MM.1S (cell line): ENCODE data around the gene KRTAP5-11.
"Not testable (repeated sequence)": the region's sequence is repeated elsewhere in the genome, so short reads cannot be mapped to it uniquely, and the experiment has no call there.

Experiments
- DNase-seq: peaks from one replicate; pipeline ENCODE4 v3.0.0-alpha.2; 2015
- H2AFZ ChIP-seq: fragments of 300-600 bp; sonication (generic); 2 replicates; pipeline ENCODE4 v1.6.0; 2016; ENCODE audit warnings: antibody characterized with exemption, low read length
- H3F3A ChIP-seq: fragments of 300-600 bp; sonication (generic); 2 replicates; pipeline ENCODE4 v1.6.1; 2016; ENCODE audit warnings: mild to moderate bottlenecking, antibody characterized with exemption, low read length, moderate library complexity, mixed read lengths; ENCODE audit not compliant: insufficient read depth
- H3K27ac ChIP-seq: fragments of 300-600 bp; sonication (generic); 2 replicates; pipeline ENCODE4 v1.5.1; 2016; ENCODE audit warnings: mild to moderate bottlenecking, low read length
- H3K27me3 ChIP-seq: fragments of 300-600 bp; sonication (generic); replicated peaks from 2 replicates; pipeline ENCODE4 v1.6.0; 2016; ENCODE audit warnings: low read length; ENCODE audit not compliant: insufficient read depth
- H3K36me3 ChIP-seq: fragments of 300-600 bp; sonication (generic); replicated peaks from 2 replicates; pipeline ENCODE4 v1.6.1; 2016; ENCODE audit warnings: mild to moderate bottlenecking, low read length, mixed read lengths; ENCODE audit not compliant: insufficient read depth
- H3K4me1 ChIP-seq: fragments of 300-600 bp; sonication (generic); 2 replicates; pipeline ENCODE4 v1.6.1; 2016; ENCODE audit warnings: low read length, mixed read lengths
- H3K4me2 ChIP-seq: fragments of 300-600 bp; sonication (generic); 2 replicates; pipeline ENCODE4 v1.6.0; 2016; ENCODE audit warnings: low read depth, low read length
- H3K4me3 ChIP-seq: fragments of 300-600 bp; sonication (generic); 2 replicates; pipeline ENCODE4 v1.5.1; 2016; ENCODE audit warnings: low read length, mixed read lengths
- H3K79me2 ChIP-seq: fragments of 300-600 bp; sonication (generic); 2 replicates; pipeline ENCODE4 v1.6.1; 2016; ENCODE audit warnings: mixed run types, low read length, mixed read lengths
- H3K9ac ChIP-seq: fragments of 300-600 bp; sonication (generic); 2 replicates; pipeline ENCODE4 v1.6.1; 2016; ENCODE audit warnings: low read length, mixed read lengths
- H3K9me2 ChIP-seq: fragments of 300-600 bp; sonication (generic); replicated peaks from 2 replicates; pipeline ENCODE4 v1.6.1; 2016; ENCODE audit warnings: mild to moderate bottlenecking, low read length, mixed read lengths; ENCODE audit not compliant: insufficient read depth
- H3K9me3 ChIP-seq: fragments of 300-600 bp; sonication (generic); replicated peaks from 2 replicates; pipeline ENCODE4 v1.6.1; 2016; ENCODE audit warnings: mild to moderate bottlenecking, low read length, mixed read lengths; ENCODE audit not compliant: insufficient read depth
- H4K20me1 ChIP-seq: fragments of 300-600 bp; sonication (generic); 2 replicates; pipeline ENCODE4 v1.6.1; 2016; ENCODE audit warnings: mild to moderate bottlenecking, low read length, moderate library complexity, mixed read lengths; ENCODE audit not compliant: insufficient read depth
- EZH2 ChIP-seq: fragments of 300-600 bp; sonication (generic); optimal IDR thresholded peaks from 2 replicates; pipeline ENCODE3; 2017; ENCODE audit warnings: low read depth, mild to moderate bottlenecking, antibody characterized with exemption, low read length, mixed read lengths
- EZH2phosphoT487 ChIP-seq: fragments of 300-600 bp; sonication (generic); IDR thresholded peaks from 2 replicates; pipeline ENCODE4 v1.6.1; 2018; ENCODE audit warnings: antibody characterized with exemption, low read length
- TF ChIP-seq, protein P1 (sequence below): fragments of 300-600 bp; sonication (generic); IDR thresholded peaks from 2 replicates; pipeline ENCODE4 v1.5.1; 2016; ENCODE audit warnings: antibody characterized with exemption, low read length, mixed read lengths

The KRTAP5-11 gene

DNA sequence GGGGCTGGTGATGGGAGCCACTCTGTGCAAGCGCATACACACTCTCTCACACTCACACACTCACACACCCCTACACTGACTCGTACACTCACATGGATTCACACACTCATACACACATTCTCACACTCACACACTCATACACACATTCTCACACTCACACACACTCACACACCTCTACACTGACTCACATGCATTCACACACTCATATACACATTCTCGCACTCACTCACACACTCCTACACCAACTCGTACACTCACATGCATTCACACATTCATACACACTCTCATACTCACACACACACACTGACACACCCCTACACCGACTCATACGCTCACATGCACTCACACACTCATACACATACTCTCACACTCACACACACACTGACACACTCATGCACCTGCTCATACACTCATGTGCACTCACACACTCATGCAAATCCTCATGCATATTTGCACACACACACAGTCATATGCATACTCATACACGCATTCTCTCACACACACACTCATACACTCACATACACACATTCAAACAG is 5.1 kb downstream of the KRTAP5-11 start:
- Histone ChIP-seq H3K9me2 (no peaks in the 10 kb centered on the region), H2AFZ (no peak overlapping the region), H3K4me3 (no peak overlapping the region), H3K27me3 (peaks cover 40% of the 10 kb centered on the region), H3K4me1 (peaks cover 5% of the 10 kb centered on the region), H3K4me2 (no peak overlapping the region), H4K20me1 (no peaks in the 10 kb centered on the region), H3K36me3 (no peaks in the 10 kb centered on the region), H3K27ac (no peak overlapping the region), H3K9me3 (no peaks in the 10 kb centered on the region), H3F3A (no peaks in the 10 kb centered on the region), H3K9ac (no peak overlapping the region), H3K79me2 (no peaks in the 10 kb centered on the region)
- TF ChIP-seq EZH2 = no peak
- TF ChIP-seq, protein P1, sequence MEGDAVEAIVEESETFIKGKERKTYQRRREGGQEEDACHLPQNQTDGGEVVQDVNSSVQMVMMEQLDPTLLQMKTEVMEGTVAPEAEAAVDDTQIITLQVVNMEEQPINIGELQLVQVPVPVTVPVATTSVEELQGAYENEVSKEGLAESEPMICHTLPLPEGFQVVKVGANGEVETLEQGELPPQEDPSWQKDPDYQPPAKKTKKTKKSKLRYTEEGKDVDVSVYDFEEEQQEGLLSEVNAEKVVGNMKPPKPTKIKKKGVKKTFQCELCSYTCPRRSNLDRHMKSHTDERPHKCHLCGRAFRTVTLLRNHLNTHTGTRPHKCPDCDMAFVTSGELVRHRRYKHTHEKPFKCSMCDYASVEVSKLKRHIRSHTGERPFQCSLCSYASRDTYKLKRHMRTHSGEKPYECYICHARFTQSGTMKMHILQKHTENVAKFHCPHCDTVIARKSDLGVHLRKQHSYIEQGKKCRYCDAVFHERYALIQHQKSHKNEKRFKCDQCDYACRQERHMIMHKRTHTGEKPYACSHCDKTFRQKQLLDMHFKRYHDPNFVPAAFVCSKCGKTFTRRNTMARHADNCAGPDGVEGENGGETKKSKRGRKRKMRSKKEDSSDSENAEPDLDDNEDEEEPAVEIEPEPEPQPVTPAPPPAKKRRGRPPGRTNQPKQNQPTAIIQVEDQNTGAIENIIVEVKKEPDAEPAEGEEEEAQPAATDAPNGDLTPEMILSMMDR = no peak
- no peak for TF ChIP-seq EZH2phosphoT487
- no peak for DNase-seq

DNA sequence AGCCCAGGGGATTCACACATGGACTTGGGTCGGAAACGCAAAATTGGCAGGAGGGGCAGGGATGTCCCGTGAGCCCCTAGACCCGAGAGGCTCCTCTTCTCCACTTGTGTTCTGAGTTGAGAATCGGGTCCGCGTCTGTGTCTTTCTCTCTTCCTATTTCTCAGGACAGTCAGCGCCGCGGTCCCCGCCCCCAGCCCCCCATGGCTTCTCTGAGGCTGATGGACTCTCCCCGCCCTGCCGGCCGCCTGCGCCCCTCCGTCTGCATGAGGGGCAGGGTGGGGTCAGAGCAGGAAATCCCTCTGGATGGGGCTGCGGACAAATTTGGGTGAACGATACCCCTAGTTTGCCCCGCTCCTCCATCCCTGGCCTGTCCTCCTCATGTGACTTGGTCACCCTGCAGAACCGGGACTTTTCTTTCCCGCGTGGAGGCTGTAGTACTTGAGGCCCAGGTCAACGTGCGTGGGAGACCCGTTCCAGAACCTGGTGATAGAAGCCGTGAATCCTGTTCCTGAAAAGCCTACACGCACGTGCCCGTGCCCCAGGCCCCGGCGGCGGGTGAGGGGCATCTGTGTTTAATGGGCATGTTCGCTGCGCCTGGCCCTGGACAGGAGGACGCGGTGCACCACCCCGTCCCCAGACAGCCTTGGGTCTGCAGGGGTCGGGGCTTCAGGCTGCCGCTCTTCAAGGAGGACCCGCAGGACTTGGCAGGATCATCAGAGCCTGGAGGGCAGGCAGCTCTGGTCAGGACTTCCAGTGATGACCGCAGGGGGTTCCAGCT is 5.8 kb downstream of the KRTAP5-11 start:
- not testable (repeated sequence) for H3F3A ChIP-seq, DNase-seq, H3K4me2 ChIP-seq, H2AFZ ChIP-seq, H3K9ac ChIP-seq, H3K27ac ChIP-seq, H3K9me2 ChIP-seq, H3K79me2 ChIP-seq, H3K9me3 ChIP-seq, H3K4me1 ChIP-seq, H4K20me1 ChIP-seq, H3K4me3 ChIP-seq, H3K36me3 ChIP-seq
- peaks cover 33% of the 10 kb centered on the region for H3K27me3 ChIP-seq

DNA sequence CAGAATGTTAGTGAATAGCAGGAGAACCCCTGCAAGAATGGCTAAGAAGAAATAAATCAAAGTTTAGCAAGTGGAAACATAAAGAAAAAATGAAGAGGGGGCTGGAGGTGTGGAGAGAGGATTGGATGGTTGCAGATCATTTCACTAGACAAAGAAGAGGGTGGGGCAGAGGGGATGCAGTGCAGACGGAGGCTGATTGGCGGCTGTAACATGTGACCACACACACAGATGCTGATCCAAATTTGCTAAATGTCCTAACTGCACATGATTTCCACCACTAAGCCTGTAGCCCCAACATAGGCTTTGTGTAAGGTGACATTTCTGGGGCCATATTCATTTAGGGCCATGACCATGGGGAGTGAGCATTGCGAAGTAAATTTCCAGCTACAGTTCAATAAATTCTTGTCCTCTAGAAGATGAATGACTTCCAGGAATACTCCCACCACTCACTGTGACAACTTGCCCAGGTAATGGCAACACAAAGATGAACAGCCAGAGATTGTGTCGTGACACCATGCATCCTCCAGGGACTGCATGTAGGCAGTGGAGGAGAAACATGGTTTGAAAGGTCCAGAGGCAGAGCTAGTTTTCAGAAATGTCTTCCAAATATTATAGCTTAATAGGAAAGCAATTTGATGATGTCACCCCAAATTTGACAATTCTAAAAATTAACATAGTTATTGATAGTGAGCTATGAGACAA is 6.8 kb downstream of the KRTAP5-11 start:
- TF ChIP-seq EZH2 (no peak), EZH2phosphoT487 (no peak)
- TF ChIP-seq, protein P1 = no peak
- Histone ChIP-seq H3K9ac (no peak overlapping the region), H4K20me1 (no peaks in the 10 kb centered on the region), H3K36me3 (no peaks in the 10 kb centered on the region), H3K27me3 (peaks cover 27% of the 10 kb centered on the region), H3K27ac (no peak overlapping the region), H3K9me3 (no peaks in the 10 kb centered on the region), H2AFZ (no peak overlapping the region), H3K4me1 (peaks cover 5% of the 10 kb centered on the region), H3K4me2 (no peak overlapping the region), H3K9me2 (no peaks in the 10 kb centered on the region), H3K4me3 (no peak overlapping the region), H3F3A (no peaks in the 10 kb centered on the region), H3K79me2 (no peaks in the 10 kb centered on the region)
- DNase-seq = no peak

DNA sequence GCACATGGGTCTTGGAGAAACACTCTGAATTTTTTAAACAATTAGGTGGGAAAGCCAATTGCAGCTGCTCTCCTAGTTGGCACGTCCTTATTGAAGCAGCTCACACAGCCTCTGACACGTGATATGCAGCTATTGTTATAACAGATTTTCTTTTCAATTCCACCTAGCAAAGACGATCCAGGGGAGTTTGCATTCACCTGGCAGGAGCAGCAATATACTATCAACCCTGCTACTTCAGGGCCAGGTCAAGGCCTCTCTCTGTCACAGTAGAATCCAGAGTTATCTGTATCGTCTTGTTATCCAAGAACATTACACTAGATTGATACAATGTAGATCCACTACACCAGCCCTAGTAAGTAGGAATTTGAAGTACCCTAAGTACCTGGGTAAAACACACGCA is 8.3 kb downstream of the KRTAP5-11 start:
- H3K4me2 ChIP-seq = no peak overlapping the region
- H3K4me3 ChIP-seq = no peak overlapping the region
- DNase-seq = no peak
- no peaks in the 10 kb centered on the region for H3K9me3 ChIP-seq
- no peaks in the 10 kb centered on the region for H4K20me1 ChIP-seq
- TF ChIP-seq EZH2 (no peak), EZH2phosphoT487 (no peak)
- TF ChIP-seq, protein P1 = no peak
- H3K9ac ChIP-seq = no peak overlapping the region
- H3K27ac ChIP-seq = no peak overlapping the region
- no peaks in the 10 kb centered on the region for H3K4me1 ChIP-seq
- H2AFZ ChIP-seq = no peak overlapping the region
- H3K79me2 ChIP-seq = no peaks in the 10 kb centered on the region
- H3F3A ChIP-seq = no peaks in the 10 kb centered on the region
- no peaks in the 10 kb centered on the region for H3K36me3 ChIP-seq
- no peaks in the 10 kb centered on the region for H3K9me2 ChIP-seq
- H3K27me3 ChIP-seq = peaks cover 23% of the 10 kb centered on the region
